A673 (cell line): ENCODE measurements around the gene CKMT2. TPM values are rescaled to one million over a fixed set of nuclear protein-coding genes. Genes with fewer than 3 reads are reported as not detected.

Experiments used
- Bru-seq: library from RNA; stranded (reverse); fragments of 400-500 nt; gene quantifications from one replicate; lab custom pipeline; 2021; lab: Mats Ljungman, UMichigan
- BruChase-seq, 2 experiments: library from RNA; stranded (reverse); fragments of 400-500 nt; gene quantifications; one replicate each; lab custom pipeline; 2021; lab: Mats Ljungman, UMichigan
- BruUV-seq: library from RNA; stranded (reverse); fragments of 400-500 nt; replicated peaks from 2 replicates; lab custom pipeline; 2021; lab: Mats Ljungman, UMichigan
- CTCF ChIA-PET: fragments of 300-600 bp; sonication (Branson Sonifier 250); formaldehyde crosslinking; loops from one replicate; lab custom pipeline; 2022; ENCODE audit warnings: antibody characterized with exemption; lab: Charles Lee
- POLR2A ChIA-PET: fragments of 300-600 bp; sonication (Branson Sonifier 250); formaldehyde crosslinking; loops from one replicate; lab custom pipeline; 2022; ENCODE audit warnings: antibody characterized with exemption; ENCODE audit not compliant: low non-redundant PET; lab: Charles Lee
- DNase-seq: peaks from one replicate; pipeline ENCODE4 v3.0.0-alpha.2; 2015; ENCODE audit warnings: low spot score
- H3K27ac ChIP-seq: fragments of 200-600 bp; sonication (generic); 2 replicates; pipeline ENCODE4 v1.5.1; 2016; ENCODE audit warnings: mixed run types, low read depth, mild to moderate bottlenecking, mixed read lengths, antibody characterized with exemption, low read length; ENCODE audit not compliant: poor library complexity, severe bottlenecking
- H3K27me3 ChIP-seq: fragments of 200-600 bp; sonication (generic); replicated peaks from 2 replicates; pipeline ENCODE4 v1.6.1; 2017; ENCODE audit warnings: mixed run types, low read depth, mild to moderate bottlenecking, mixed read lengths, antibody characterized with exemption, low read length; ENCODE audit not compliant: insufficient read depth, poor library complexity
- H3K36me3 ChIP-seq: fragments of 200-600 bp; sonication (generic); 2 replicates; pipeline ENCODE4 v1.6.1; 2016; ENCODE audit warnings: mixed run types, mild to moderate bottlenecking, mixed read lengths, antibody characterized with exemption, low read length; ENCODE audit not compliant: insufficient read depth, poor library complexity, severe bottlenecking
- H3K4me1 ChIP-seq: fragments of 200-600 bp; sonication (generic); 2 replicates; pipeline ENCODE4 v1.6.1; 2017; ENCODE audit warnings: mixed run types, mild to moderate bottlenecking, mixed read lengths, antibody characterized with exemption, low read length; ENCODE audit not compliant: insufficient read depth, poor library complexity, severe bottlenecking
- H3K4me3 ChIP-seq: fragments of 200-600 bp; sonication (generic); 2 replicates; pipeline ENCODE4 v1.5.1; 2016; ENCODE audit warnings: low read depth, mixed run types, mild to moderate bottlenecking, mixed read lengths, low read length; ENCODE audit not compliant: poor library complexity, severe bottlenecking
- H3K9me3 ChIP-seq: fragments of 200-600 bp; sonication (generic); 2 replicates; pipeline ENCODE4 v1.6.1; 2016; ENCODE audit warnings: mixed run types, low read depth, mild to moderate bottlenecking, mixed read lengths, antibody characterized with exemption, low read length; ENCODE audit not compliant: poor library complexity, severe bottlenecking
- CTCF ChIP-seq: fragments of 300-800, 200-600 bp; sonication (generic); conservative IDR thresholded peaks from 2 replicates; pipeline ENCODE4 v1.5.1; 2017; ENCODE audit warnings: low read depth, mild to moderate bottlenecking, antibody characterized with exemption, low read length, moderate library complexity, mixed read lengths
- EZH2 ChIP-seq: fragments of 200-600 bp; sonication (generic); IDR thresholded peaks from 2 replicates; pipeline ENCODE4 v1.6.1; 2017; ENCODE audit warnings: borderline replicate concordance, low read depth, mild to moderate bottlenecking, mixed read lengths, antibody characterized with exemption, low read length; ENCODE audit not compliant: poor library complexity, severe bottlenecking
- intact Hi-C: fragments of 100-400 bp; cut with micrococcal nuclease; formaldehyde crosslinking; loops from one replicate; pipeline ENCODE4 v1.10.0; 2022; ENCODE audit not compliant: unreplicated experiment
- long read RNA-seq: library from polyadenylated mRNA; stranded (forward); transcript quantifications from one replicate; pipeline ENCODE4 v2.0.0, GENCODE V29; 2022
- total RNA-seq: library from RNA; stranded (reverse); gene quantifications from 2 replicates; pipeline ENCODE4 v1.2.3, GENCODE V29; 2021

Gene CKMT2
- total RNA-seq (not detected in 2 replicates), Bru-seq, nascent RNA (percentile 21 among the genes with signal in this experiment), BruChase-seq, experiment 1, labeled RNA remaining after a 2-hour chase (percentile 16 among the genes with signal in this experiment), BruChase-seq, experiment 2, labeled RNA remaining after a 6-hour chase (percentile 23 among the genes with signal in this experiment)
- long read RNA-seq, partial matches to known transcripts, result 0 of 50 reads
- long read RNA-seq, other reads (novel, unspliced or antisense), result 50 of 50 reads

GRCh38 chr5:81233080-81233634 is at the start of gene CKMT2:
Gene CKMT2 (plus strand): TSS chr5:81233322. CDS start chr5:81251133, 17,811 bp downstream.
- no peak for TF ChIP-seq CTCF
- TF ChIP-seq EZH2, result no peak
- BruUV-seq, result no TSS peak
- Histone ChIP-seq H3K4me1 (no peaks in the 10 kb centered on the region), H3K27ac (no peak within 1 kb of the TSS), H3K36me3 (no peaks in the 10 kb centered on the region), H3K4me3 (no peak within 1 kb of the TSS), H3K9me3 (no peaks in the 10 kb centered on the region), H3K27me3 (no peaks in the 10 kb centered on the region)
- intact Hi-C loops, result no loop called here
- ChIA-PET POLR2A (no interaction called here), CTCF (no interaction called here)
- DNase-seq, result no peak

GRCh38 chr5:81183811-81184748 is 49.0 kb upstream of the CKMT2 start:
- H3K27ac ChIP-seq, result no peak overlapping the region
- H3K4me1 ChIP-seq, result no peaks in the 10 kb centered on the region
- DNase-seq, result no peak
- POLR2A ChIA-PET, result no interaction called here
- no peak overlapping the region for H3K4me3 ChIP-seq
- H3K27me3 ChIP-seq, result no peaks in the 10 kb centered on the region
- BruUV-seq, result no TSS peak
- TF ChIP-seq EZH2 (no peak), CTCF (no peak)
- no peaks in the 10 kb centered on the region for H3K36me3 ChIP-seq
- intact Hi-C loops, result no loop called here
- no peaks in the 10 kb centered on the region for H3K9me3 ChIP-seq
- CTCF ChIA-PET, result no interaction called here

GRCh38 chr5:81184749-81185110 is 48.4 kb upstream of the CKMT2 start:
- no peaks in the 10 kb centered on the region for H3K9me3 ChIP-seq

More at GRCh38 chr5:81184749-81185110, 48.4 kb upstream of the CKMT2 start:
- H3K4me3 ChIP-seq, result no peak overlapping the region
- TF ChIP-seq EZH2 (no peak), CTCF (no peak)
- BruUV-seq, result no TSS peak
- CTCF ChIA-PET, result no interaction called here
- no peaks in the 10 kb centered on the region for H3K36me3 ChIP-seq
- DNase-seq, result no peak
- no peaks in the 10 kb centered on the region for H3K4me1 ChIP-seq
- H3K27ac ChIP-seq, result no peak overlapping the region
- intact Hi-C loops, result no loop called here
- H3K27me3 ChIP-seq, result no peaks in the 10 kb centered on the region
- POLR2A ChIA-PET, result interaction anchor here (0.6 kb wide), 1 partner anchor 811 kb away, joined by 9 read pairs; no protein-coding TSS in a partner anchor
